Panc1 (cell line): Measurements from ENCODE around the gene DAB1. TPM values are rescaled to one million over a fixed set of nuclear protein-coding genes. Genes with fewer than 3 reads are reported as not detected.

Source experiments
- ATAC-seq: fragments of 200-7000 bp; cut with Tn5 transposase; 2 replicates; pipeline ENCODE4 v1.9.1; 2020; ENCODE audit warnings: mild to moderate bottlenecking, moderate library complexity
- BruUV-seq: library from RNA; stranded (reverse); fragments of 400-500 nt; replicated peaks from 2 replicates; lab custom pipeline; 2021; lab: Mats Ljungman, UMichigan
- CTCF ChIA-PET: fragments of 300-600 bp; sonication (Branson Sonifier 250); formaldehyde crosslinking; loops from one replicate; lab custom pipeline; 2022; ENCODE audit warnings: antibody characterized with exemption; lab: Charles Lee
- POLR2A ChIA-PET: fragments of 300-600 bp; sonication (Branson Sonifier 250); formaldehyde crosslinking; loops from one replicate; lab custom pipeline; 2022; ENCODE audit warnings: antibody characterized with exemption; lab: Charles Lee
- DNase-seq: peaks from one replicate; pipeline ENCODE4 v3.0.0-alpha.2; 2010; ENCODE audit warnings: low read depth, low spot score
- H3K27ac ChIP-seq: 2 replicates; pipeline ENCODE4 v1.5.1; 2011; ENCODE audit warnings: mild to moderate bottlenecking, low read length, inconsistent platforms
- H3K27me3 ChIP-seq: fragments of 200-500 bp; sonication (Bioruptor generic); 2 replicates; pipeline ENCODE4 v1.6.0; 2014; ENCODE audit warnings: low read length, inconsistent platforms; ENCODE audit not compliant: control insufficient read depth, insufficient read depth
- H3K36me3 ChIP-seq: fragments of 200-500 bp; sonication (Bioruptor generic); 2 replicates; pipeline ENCODE4 v1.5.1; 2014; ENCODE audit warnings: inconsistent platforms, mild to moderate bottlenecking, low read length, moderate library complexity; ENCODE audit not compliant: control insufficient read depth, insufficient read depth
- H3K4me1 ChIP-seq: 2 replicates; pipeline ENCODE4 v1.5.1; 2011; ENCODE audit warnings: inconsistent platforms, mild to moderate bottlenecking, low read length, moderate library complexity; ENCODE audit not compliant: control insufficient read depth, insufficient read depth
- H3K4me3 ChIP-seq, 2 experiments: 2 replicates each; pipeline ENCODE4 v1.5.1; 2011 to 2012; ENCODE audit warnings: low read depth in 2 of 2, low read length in 2 of 2, mild to moderate bottlenecking in 2 of 2, inconsistent platforms in 1 of 2, moderate library complexity in 1 of 2
- H3K9me3 ChIP-seq: fragments of 200-500 bp; sonication (Bioruptor generic); 2 replicates; pipeline ENCODE4 v1.5.1; 2014; ENCODE audit warnings: low read depth, mild to moderate bottlenecking, inconsistent platforms, low read length, moderate library complexity; ENCODE audit not compliant: control insufficient read depth, insufficient read depth
- POLR2AphosphoS5 ChIP-seq: IDR thresholded peaks from 2 replicates; pipeline ENCODE4 v1.6.1; 2012; ENCODE audit warnings: mild to moderate bottlenecking, low read depth, low read length, moderate library complexity
- SIN3A ChIP-seq: IDR thresholded peaks from 2 replicates; pipeline ENCODE4 v1.6.1; 2012; ENCODE audit warnings: low read depth, mild to moderate bottlenecking, low read length, moderate library complexity, borderline replicate concordance; ENCODE audit not compliant: insufficient read depth
- TCF7L2 ChIP-seq: IDR thresholded peaks from 2 replicates; pipeline ENCODE4 v1.6.1; 2011; ENCODE audit warnings: mild to moderate bottlenecking, low read depth, low read length, inconsistent platforms
- in situ Hi-C: cut with HindIII; loops from 2 replicates; pipeline ENCODE4 v1.10.0; 2016; ENCODE audit warnings: low sequenced_read_pairs, low pct_unique_long_range_greater_than_20kb
- intact Hi-C: fragments of 100-400 bp; cut with micrococcal nuclease; formaldehyde crosslinking; loops from one replicate; pipeline ENCODE4 v1.10.0; 2022; ENCODE audit not compliant: unreplicated experiment
- total RNA-seq: library from RNA; stranded (reverse); gene quantifications from one replicate; pipeline ENCODE4 v1.2.1, GENCODE V29; 2021; ENCODE audit not compliant: unreplicated experiment
- TF ChIP-seq, protein P1 (sequence below), 2 experiments: IDR thresholded peaks; 2 replicates each; pipeline ENCODE4 v1.6.1; 2011 to 2012; ENCODE audit warnings: low read depth in 2 of 2, control low read depth in 1 of 2, low read length in 1 of 2, mild to moderate bottlenecking in 1 of 2, moderate library complexity in 1 of 2; ENCODE audit not compliant: insufficient read depth in 1 of 2
- TF ChIP-seq, protein P2 (sequence below): fragments of 450-650 bp; IDR thresholded peaks from 2 replicates; pipeline ENCODE4 v1.5.1; 2017; ENCODE audit warnings: mild to moderate bottlenecking

Gene DAB1
- total RNA-seq, 1 experiment from 2014 or later = 0.05 TPM

DNA sequence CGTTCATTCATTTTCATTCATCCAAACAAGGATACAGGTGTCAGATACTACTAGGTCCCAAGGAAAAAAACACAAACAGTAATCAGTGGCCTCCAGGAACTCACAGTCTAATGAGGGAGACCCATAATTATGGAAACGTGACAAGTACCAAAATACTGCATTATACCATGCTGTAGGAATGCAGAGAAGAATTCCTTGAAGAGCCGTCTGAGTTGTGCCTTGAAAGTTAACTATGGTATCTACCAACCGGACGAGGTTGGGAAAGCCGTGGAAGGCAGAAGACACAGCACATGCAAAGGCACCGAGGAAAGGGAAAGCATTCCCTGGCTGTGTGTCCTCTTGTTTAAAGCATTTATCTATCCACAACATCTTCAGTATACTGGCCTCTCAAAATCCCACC, 206.0 kb downstream of the DAB1 start:
- H3K27ac ChIP-seq = no peak overlapping the region
- in situ Hi-C loops (no loop called here), intact Hi-C loops (no loop called here)
- H3K9me3 ChIP-seq = no peaks in the 10 kb centered on the region
- ChIA-PET CTCF (no interaction called here), POLR2A (no interaction called here)
- no TSS peak for BruUV-seq
- no peaks in the 10 kb centered on the region for H3K36me3 ChIP-seq
- ATAC-seq = no peak
- no peak overlapping the region for H3K4me3 ChIP-seq
- TF ChIP-seq, protein P1, sequence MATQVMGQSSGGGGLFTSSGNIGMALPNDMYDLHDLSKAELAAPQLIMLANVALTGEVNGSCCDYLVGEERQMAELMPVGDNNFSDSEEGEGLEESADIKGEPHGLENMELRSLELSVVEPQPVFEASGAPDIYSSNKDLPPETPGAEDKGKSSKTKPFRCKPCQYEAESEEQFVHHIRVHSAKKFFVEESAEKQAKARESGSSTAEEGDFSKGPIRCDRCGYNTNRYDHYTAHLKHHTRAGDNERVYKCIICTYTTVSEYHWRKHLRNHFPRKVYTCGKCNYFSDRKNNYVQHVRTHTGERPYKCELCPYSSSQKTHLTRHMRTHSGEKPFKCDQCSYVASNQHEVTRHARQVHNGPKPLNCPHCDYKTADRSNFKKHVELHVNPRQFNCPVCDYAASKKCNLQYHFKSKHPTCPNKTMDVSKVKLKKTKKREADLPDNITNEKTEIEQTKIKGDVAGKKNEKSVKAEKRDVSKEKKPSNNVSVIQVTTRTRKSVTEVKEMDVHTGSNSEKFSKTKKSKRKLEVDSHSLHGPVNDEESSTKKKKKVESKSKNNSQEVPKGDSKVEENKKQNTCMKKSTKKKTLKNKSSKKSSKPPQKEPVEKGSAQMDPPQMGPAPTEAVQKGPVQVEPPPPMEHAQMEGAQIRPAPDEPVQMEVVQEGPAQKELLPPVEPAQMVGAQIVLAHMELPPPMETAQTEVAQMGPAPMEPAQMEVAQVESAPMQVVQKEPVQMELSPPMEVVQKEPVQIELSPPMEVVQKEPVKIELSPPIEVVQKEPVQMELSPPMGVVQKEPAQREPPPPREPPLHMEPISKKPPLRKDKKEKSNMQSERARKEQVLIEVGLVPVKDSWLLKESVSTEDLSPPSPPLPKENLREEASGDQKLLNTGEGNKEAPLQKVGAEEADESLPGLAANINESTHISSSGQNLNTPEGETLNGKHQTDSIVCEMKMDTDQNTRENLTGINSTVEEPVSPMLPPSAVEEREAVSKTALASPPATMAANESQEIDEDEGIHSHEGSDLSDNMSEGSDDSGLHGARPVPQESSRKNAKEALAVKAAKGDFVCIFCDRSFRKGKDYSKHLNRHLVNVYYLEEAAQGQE (IDR thresholded peaks at IDR 0.05; ENCODE audit: insufficient read depth in 1 of 2, low read depth in 2 of 2, low read length in 1 of 2) = no peak
- TF ChIP-seq SIN3A (no peak), TCF7L2 (no peak), POLR2AphosphoS5 (no peak)
- TF ChIP-seq, protein P2, sequence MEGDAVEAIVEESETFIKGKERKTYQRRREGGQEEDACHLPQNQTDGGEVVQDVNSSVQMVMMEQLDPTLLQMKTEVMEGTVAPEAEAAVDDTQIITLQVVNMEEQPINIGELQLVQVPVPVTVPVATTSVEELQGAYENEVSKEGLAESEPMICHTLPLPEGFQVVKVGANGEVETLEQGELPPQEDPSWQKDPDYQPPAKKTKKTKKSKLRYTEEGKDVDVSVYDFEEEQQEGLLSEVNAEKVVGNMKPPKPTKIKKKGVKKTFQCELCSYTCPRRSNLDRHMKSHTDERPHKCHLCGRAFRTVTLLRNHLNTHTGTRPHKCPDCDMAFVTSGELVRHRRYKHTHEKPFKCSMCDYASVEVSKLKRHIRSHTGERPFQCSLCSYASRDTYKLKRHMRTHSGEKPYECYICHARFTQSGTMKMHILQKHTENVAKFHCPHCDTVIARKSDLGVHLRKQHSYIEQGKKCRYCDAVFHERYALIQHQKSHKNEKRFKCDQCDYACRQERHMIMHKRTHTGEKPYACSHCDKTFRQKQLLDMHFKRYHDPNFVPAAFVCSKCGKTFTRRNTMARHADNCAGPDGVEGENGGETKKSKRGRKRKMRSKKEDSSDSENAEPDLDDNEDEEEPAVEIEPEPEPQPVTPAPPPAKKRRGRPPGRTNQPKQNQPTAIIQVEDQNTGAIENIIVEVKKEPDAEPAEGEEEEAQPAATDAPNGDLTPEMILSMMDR = no peak
- H3K4me1 ChIP-seq = no peaks in the 10 kb centered on the region
- H3K27me3 ChIP-seq = no peaks in the 10 kb centered on the region
- no peak for DNase-seq

DNA sequence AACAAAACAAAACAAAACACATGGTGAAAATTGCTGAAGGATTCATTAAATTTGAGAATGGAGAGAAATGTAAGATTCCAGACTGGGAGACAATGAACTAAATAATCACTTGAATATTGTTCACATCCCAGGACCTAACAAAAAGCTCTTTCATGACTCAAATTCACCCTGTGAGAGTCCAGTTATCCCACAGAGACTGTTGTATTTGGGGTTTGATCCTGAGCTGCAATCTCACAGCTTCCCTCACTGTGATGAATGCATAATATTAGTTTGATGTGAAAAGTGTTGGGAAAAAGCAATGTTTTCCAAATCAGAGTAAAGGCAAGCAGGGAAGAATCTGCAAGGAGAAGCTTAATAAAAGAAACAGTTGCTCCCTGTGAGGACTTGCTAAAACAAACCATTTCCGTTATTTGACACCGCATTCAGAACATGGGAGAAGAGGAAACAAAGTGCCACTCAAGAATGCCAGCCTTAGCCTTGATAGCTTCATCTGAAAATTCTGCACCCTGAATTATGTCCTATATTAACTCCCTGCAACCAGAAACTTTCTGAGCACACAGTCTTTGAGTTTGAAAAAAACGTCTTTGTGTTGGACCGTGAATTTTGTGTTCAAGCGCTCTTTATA, 208.8 kb downstream of the DAB1 start:
- ATAC-seq (no peak), DNase-seq (no peak)
- no TSS peak for BruUV-seq
- POLR2A ChIA-PET = no interaction called here
- Histone ChIP-seq H3K27me3 (no peaks in the 10 kb centered on the region), H3K27ac (no peak overlapping the region), H3K4me1 (no peaks in the 10 kb centered on the region), H3K9me3 (no peaks in the 10 kb centered on the region), H3K4me3 (no peak overlapping the region), H3K36me3 (no peaks in the 10 kb centered on the region)
- intact Hi-C loops = no loop called here
- CTCF ChIA-PET = no interaction called here
- in situ Hi-C loops = no loop called here
- TF ChIP-seq, protein P1 (IDR thresholded peaks at IDR 0.05; ENCODE audit: insufficient read depth in 1 of 2, low read depth in 2 of 2, low read length in 1 of 2) = no peak
- no peak for TF ChIP-seq TCF7L2
- no peak for TF ChIP-seq POLR2AphosphoS5
- TF ChIP-seq, protein P2 = no peak
- no peak for TF ChIP-seq SIN3A
